Measurements from ENCODE around the gene FAF1.
"Not testable (repeated sequence)": the region's sequence is repeated elsewhere in the genome, so short reads cannot be mapped to it uniquely, and the experiment has no call there.

The FAF1 gene

GRCh38 chr1:50609508-50609907, 350.6 kb downstream of the FAF1 start:
- no peak for DNase-seq

DNA sequence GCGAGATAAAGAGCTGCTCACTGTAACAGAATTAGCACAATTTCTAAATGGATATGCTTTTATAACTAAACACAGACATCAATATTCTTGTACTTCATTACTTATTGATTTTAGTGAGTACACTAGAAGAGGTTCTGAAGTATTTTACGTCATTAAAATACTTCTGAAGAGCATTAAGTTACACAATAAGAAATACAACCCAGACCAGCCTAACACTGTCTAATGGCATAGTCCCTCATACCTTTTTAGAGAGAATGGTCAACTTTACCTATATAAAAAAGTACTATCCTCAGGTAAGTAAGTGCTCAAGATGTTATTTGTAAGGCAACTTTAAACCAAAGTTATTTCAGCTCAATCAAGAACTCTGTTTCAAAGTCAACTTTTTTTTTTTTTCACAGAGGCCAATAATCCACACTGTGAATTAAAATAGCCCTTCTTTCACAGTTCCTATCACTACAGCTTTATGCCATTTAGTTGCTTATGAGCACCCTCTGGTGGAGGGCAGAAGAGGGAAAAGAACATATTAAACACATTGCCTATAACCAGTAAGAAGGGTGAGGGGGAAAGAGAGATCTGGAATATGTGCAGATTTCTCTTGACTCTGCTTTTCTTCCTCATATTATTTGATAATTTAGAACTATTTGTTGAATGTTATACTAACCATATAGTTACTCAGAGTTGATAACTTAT, 354.7 kb downstream of the FAF1 start:
- DNase-seq: no peak

- DNase-seq: no peak
These were observed 355.5 kb downstream of the FAF1 start for GRCh38 chr1:50604580-50604979.

- DNase-seq: no peak
These were observed 356.5 kb downstream of the FAF1 start for GRCh38 chr1:50603274-50604271.

DNA sequence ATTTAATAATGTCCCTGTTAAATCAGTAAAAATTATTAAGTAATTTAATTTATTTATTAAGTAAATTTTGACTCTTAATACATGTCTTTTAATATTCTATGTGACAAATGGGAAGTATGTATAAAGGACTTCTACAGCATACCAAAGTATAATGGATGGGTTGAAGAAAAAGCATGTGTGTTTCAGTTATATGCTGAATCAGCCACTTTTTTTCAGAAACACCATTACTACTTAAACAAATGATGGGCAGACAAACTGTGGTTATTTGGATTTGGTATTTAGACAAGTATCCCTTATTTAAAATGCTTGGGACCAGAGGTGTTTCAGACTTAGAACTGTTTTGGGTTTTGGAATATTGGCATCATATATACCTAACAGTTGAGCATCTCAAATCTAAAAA, 360.5 kb downstream of the FAF1 start:
- no peak for DNase-seq

DNA sequence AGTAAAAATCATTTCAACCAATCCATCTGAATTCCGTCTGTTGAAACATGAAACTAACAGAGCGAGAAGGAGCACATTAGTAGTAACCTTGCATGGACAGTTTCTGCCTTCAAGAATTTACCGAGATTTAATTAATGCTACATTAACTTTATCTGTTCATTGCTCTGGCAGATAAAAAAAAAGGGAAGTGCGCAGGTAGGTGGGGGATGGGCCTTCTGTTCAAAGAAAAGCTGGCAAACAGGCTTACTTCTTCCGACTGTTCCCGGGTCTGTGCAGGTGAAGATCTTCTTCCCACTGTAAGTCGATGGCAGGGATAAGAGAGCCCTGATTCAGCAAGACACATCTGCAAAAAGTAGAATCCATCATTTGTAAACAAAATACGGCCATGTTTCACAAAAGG, 364.2 kb downstream of the FAF1 start:
- DNase-seq: no peak

- no peak for DNase-seq
These were observed 366.6 kb downstream of the FAF1 start for GRCh38 chr1:50593515-50593914.

- no peak for DNase-seq
These were observed 368.5 kb downstream of the FAF1 start for GRCh38 chr1:50591598-50591997.

- DNase-seq: no peak
These were observed 377.7 kb downstream of the FAF1 start for GRCh38 chr1:50582346-50582745.

DNA sequence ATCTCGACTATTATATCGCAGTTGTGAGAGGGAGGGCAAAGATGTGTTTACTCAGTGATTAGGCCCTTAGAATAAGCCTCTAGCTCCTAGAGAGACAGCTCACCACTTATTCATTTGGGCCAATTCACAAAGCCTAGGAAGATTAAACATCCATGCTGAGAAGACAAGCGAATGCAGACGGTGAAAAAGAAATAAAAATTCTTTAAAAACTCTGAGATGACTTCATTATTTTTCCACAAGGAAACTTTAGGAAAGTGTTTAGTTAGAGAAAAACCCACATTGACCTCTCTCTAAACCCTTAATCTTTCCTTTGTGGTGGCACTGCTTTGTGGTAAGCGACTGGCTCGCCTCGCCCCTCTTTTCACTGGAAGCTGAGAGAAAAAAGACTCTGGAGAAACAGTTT, 390.0 kb downstream of the FAF1 start:
- DNase-seq: no peak

DNA sequence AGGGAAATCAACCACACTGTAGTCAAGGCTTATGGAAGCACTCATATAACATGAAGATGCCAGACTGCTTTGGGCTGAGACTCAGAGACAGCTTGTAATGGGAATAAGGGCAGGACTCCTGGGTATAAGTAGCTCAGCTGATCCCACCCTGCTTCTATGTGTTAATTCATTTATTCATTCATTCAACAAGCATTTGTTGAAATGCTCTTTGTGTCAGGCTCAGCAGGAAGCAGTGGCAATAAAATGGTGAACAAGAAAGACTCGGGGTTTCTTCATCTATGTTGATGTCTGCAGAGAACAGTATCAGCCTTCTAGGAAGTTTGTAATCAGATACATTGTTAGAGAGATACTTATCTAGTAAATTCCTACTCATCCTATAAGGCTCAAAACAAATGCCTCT, 391.3 kb downstream of the FAF1 start:
- DNase-seq: no peak

DNA sequence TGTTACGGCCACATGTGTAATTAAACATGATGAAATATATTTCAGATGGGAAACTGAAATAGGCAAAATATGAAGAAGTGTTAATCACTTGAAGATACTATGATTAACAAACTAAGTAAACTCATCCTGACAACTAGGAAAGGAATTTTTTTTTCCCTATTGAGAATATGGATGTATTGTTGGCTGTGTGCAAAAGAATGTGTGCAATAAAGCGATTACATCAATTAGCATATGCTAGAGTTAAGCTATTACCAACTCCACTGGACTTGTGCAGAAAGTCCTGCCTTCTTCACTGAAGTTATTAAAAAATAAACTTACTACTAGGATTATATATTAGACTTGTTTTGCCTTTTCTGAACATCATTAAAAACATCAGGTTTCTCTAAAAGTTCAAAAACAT, 393.7 kb downstream of the FAF1 start:
- no peak for DNase-seq

DNA sequence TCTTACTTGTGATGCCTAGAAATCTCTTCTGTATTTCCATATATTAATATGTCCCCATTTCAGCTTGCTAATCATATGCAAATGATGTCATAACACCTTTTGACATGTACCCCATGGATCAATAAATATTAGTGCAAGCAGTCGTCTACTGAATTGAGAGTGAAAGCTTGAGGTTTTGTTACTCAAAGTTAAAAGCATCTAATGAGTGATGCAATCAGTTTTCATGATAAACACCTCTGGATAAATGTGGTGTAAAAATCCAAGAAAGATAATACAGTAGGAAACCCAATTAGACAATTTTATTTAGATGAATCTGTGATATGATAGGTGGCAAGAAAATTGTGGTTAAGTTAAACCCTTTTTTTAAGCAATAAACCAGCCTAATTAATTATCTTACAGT, 395.6 kb downstream of the FAF1 start:
- DNase-seq: no peak

DNA sequence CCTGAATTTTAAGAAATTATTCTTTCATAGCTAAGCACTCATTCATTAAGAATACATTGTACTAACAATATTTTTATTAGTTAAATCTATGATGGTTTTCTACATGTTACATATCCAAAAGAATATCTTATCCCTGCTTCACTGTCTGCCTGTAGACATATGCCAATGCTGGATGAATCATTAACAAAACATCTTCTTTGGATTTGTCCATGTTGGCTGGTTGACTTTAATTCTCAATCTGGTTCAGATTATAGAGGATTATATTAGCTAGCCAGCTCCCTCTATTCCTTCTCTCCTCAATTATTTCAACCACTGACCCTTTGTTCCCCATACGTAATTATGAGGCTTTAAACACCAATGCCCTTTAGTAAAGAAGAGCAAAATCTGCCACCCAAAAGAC, 398.0 kb downstream of the FAF1 start:
- DNase-seq: no peak

DNA sequence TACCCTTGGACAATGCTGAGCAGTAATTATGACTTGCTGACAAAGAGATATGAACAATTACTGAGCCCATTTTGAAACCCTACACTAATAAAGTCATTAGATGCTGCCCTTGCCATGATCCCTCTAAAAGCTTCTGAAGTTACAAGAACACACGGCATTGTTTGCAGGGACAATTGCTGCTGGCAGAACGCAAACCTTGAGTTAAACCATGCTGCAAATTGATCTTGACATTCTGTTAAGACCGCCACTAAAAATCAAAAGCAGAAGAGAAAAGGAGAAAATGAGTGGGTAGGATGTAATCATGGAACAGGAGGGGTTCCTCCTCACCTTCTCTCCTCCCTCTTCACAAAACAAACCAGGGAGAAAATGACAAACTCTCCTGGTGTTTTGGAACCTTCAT, 400.6 kb downstream of the FAF1 start:
- DNase-seq: no peak

GRCh38 chr1:50553921-50554320, 406.1 kb downstream of the FAF1 start:
- DNase-seq: no peak

DNA sequence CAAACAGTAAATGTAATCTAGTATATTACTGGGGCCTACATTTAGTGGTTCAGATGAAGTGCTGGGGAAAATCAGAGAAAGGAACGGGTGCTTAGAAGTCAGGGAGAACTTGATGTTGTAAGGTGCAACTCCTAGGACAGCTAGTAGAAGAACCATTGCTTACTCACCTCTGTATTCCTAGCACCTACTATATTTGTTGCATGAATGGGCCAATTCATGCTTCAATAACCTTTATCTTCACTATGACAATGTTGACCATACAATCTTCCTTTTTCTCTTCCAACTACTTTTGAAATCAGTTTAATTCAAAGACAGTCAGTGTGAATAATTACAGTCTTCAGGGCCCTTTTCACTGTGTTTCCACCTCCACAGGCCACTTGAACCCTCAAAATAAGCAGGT, 411.8 kb downstream of the FAF1 start:
- DNase-seq: no peak

GRCh38 chr1:50542362-50542761, 417.7 kb downstream of the FAF1 start:
- no peak for DNase-seq

DNA sequence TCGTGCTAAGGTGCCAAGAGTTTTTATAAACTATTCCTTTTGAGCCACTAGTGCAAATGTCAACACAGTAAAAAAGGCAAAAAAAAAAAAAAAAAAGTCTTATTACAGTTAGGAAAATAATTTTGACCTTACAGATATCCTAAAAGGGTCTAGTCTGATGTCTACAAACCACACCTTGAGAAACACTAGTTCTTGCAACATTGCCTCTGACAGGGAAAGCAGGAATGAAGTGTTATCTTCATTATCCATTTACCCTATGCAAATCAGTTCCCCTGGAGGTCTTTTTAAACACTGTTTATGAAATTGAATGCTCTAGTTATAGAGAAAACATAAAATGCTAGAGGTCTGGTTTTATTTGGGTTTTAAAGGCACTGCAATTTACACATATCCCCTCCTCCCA, 421.6 kb downstream of the FAF1 start:
- DNase-seq: no peak

GRCh38 chr1:50531601-50532000, 428.5 kb downstream of the FAF1 start:
- DNase-seq: no peak

DNA sequence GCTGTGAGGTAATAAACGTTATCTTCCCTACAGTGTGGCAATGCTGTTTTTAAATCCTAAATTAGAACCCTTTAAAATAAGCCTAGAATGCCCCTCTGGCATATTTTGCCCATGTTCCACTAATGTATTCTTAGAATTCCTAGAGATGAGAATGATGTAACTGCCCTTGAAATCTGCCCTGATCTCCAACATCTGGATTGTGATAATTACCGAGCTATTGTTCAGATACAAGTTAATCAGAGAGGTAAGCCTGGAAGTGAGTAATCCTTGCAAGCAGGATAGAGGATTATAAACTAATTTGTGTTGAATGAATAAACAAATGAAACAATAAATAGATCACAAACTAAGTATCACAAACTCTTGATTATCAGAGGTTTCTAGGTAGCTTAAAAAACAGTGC, 429.0 kb downstream of the FAF1 start:
- no peak for DNase-seq

DNA sequence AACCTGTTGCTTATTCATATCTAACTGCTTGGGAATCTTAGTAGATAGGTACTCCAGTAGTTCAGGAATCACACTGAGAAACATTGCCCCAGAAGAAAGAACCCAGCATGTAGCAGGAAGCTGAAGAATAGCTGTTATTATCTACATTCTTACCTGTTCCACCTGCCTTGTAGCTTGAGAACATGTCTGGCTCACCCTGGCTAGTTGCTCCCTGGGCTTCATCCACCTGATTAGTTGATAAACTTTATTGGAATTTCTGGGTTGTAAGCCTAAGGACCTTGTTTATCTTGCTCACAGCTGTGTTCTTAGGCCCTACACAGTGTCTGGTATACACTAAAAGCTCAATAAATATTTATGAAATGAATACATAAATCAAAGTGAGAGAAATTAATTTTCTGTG, 430.6 kb downstream of the FAF1 start:
- DNase-seq: no peak

DNA sequence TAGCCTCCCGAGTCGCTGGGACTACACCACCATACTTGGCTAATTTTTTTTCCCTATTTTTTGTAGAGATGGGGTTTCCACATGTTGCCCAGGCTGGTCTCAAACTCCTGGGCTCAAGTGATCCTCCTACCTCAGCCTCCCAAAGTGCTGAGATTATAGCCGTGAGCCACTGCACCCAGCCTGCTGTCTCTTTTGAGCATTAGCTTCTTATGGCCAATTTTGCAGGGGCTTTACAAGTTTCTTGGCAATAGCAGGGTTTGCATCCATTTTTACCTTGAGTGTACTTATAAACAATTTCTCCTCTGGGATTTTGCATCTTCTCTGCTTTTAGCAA, 432.1 kb downstream of the FAF1 start:
- not testable (repeated sequence) for DNase-seq

GRCh38 chr1:50527249-50527986, 432.6 kb downstream of the FAF1 start:
- no peak for DNase-seq
